Fibroblast of pulmonary artery (primary cell): ENCODE results near the gene ASB9.

Source experiments
- DNase-seq: peaks from one replicate; pipeline ENCODE4 v3.0.0-alpha.2; 2010; ENCODE audit warnings: low read depth
- H3K4me3 ChIP-seq: replicated peaks from 2 replicates; pipeline ENCODE4 v1.5.1; 2011; ENCODE audit warnings: low read depth, mild to moderate bottlenecking, control low read depth, low read length, moderate library complexity
- TF ChIP-seq, protein P1 (sequence below): IDR thresholded peaks from 2 replicates; pipeline ENCODE4 v1.5.1; 2011; ENCODE audit warnings: mild to moderate bottlenecking, control low read depth, low read length, inconsistent platforms; ENCODE audit errors: missing control alignments

The ASB9 gene

GRCh38 chrX:15301924-15302323, 32.0 kb upstream of the ASB9 start:
- peak; percentile 26 for DNase-seq
- TF ChIP-seq, protein P1, sequence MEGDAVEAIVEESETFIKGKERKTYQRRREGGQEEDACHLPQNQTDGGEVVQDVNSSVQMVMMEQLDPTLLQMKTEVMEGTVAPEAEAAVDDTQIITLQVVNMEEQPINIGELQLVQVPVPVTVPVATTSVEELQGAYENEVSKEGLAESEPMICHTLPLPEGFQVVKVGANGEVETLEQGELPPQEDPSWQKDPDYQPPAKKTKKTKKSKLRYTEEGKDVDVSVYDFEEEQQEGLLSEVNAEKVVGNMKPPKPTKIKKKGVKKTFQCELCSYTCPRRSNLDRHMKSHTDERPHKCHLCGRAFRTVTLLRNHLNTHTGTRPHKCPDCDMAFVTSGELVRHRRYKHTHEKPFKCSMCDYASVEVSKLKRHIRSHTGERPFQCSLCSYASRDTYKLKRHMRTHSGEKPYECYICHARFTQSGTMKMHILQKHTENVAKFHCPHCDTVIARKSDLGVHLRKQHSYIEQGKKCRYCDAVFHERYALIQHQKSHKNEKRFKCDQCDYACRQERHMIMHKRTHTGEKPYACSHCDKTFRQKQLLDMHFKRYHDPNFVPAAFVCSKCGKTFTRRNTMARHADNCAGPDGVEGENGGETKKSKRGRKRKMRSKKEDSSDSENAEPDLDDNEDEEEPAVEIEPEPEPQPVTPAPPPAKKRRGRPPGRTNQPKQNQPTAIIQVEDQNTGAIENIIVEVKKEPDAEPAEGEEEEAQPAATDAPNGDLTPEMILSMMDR: no peak
- H3K4me3 ChIP-seq: no peak overlapping the region

DNA sequence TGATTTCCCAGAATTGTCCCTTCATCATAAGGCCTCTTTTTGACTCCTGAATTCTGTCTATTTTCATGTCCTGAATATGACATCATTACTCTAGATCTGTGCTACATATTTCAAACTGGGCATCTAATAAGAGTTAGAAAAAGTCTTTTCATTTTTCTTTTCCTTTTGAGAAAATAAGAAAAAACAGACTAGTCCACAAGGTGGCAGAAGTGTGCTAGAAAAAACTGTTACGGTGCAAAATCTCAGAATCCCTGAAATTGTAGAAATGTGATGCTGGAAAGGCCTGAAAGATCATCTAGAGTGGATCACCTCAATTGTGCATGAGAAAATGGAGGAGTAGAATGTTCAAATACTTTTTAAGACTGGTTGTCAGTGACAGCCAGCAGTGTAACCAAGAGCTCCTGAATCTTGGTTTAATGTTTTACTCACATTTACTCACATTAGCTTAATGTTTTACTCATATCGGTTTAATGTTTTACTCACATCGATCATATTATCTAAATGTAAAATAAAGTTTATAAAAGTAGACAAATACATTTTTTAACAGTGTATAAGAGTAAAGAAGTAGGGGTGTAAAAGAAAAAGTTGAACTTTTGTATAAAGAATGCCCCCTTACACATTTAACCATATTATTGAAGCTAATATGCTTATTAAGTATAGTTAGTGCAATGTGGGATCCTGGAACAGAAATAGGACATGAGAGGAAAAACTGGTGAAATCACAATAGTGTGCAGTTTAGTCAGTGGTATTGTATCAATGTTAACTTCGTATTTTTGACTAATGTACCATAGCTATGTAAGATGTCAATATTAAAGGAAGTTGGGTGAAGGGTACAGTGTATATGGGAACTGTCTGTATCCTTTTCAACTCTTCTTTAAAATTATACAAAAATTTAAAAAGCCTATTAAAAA, 30.3 kb upstream of the ASB9 start:
- TF ChIP-seq, protein P1: peak; percentile 38
- peak; percentile 52 for DNase-seq
- H3K4me3 ChIP-seq: no peak overlapping the region

DNA sequence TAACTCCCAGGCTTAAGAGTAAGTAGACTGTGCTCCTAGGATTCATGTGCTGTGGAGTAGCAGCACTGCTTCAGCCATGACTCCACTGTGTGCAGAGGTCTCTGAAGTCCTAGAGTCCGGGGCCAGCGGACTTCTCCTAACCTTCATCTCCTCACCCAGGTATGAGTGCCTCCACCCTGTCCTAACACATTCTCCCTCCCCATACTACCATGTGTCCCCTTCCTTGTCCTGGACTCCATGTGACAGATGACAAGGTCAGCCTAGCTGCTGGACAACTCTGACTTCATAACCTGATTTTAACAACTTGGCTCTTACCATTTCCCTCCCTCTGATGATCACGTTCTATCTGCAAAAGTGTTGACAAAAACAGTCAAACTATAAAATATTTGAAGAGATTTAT, 28.9 kb upstream of the ASB9 start:
- TF ChIP-seq, protein P1: no peak
- no peak for DNase-seq
- no peak overlapping the region for H3K4me3 ChIP-seq

GRCh38 chrX:15298201-15298600, 28.3 kb upstream of the ASB9 start:
- no peak overlapping the region for H3K4me3 ChIP-seq

GRCh38 chrX:15293451-15293850, 23.6 kb upstream of the ASB9 start:
- TF ChIP-seq, protein P1: no peak
- no peak overlapping the region for H3K4me3 ChIP-seq
- DNase-seq: no peak

More at GRCh38 chrX:15298201-15298600, 28.3 kb upstream of the ASB9 start:
- TF ChIP-seq, protein P1: no peak
- DNase-seq: peak; percentile 47

- TF ChIP-seq, protein P1: no peak
- DNase-seq: no peak
- H3K4me3 ChIP-seq: no peak overlapping the region
Observed at GRCh38 chrX:15292861-15293260, 23.0 kb upstream of the ASB9 start.
